Uterus (tissue), 2 donors: ENCODE results near the gene FAM168A.

ENCODE experiments used
- POLR2A ChIP-seq, 2 donors: fragments of 450-650 bp; IDR thresholded peaks; one replicate each; pipeline ENCODE4 v1.6.1; 2016; ENCODE audit warnings: antibody characterized with exemption in 2 of 2, mild to moderate bottlenecking in 1 of 2, moderate library complexity in 1 of 2
- TF ChIP-seq, protein P1 (sequence below), 4 experiments: fragments of 200-600 bp in 2 of 4; fragments of 450-650 bp in 2 of 4; sonication (generic) in 2 of 4; IDR thresholded peaks; one replicate each; pipeline ENCODE4 v1.5.1; 2016 to 2019; ENCODE audit warnings: antibody characterized with exemption in 4 of 4, mild to moderate bottlenecking in 2 of 4, moderate library complexity in 1 of 4

- TF ChIP-seq, protein P1, sequence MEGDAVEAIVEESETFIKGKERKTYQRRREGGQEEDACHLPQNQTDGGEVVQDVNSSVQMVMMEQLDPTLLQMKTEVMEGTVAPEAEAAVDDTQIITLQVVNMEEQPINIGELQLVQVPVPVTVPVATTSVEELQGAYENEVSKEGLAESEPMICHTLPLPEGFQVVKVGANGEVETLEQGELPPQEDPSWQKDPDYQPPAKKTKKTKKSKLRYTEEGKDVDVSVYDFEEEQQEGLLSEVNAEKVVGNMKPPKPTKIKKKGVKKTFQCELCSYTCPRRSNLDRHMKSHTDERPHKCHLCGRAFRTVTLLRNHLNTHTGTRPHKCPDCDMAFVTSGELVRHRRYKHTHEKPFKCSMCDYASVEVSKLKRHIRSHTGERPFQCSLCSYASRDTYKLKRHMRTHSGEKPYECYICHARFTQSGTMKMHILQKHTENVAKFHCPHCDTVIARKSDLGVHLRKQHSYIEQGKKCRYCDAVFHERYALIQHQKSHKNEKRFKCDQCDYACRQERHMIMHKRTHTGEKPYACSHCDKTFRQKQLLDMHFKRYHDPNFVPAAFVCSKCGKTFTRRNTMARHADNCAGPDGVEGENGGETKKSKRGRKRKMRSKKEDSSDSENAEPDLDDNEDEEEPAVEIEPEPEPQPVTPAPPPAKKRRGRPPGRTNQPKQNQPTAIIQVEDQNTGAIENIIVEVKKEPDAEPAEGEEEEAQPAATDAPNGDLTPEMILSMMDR (IDR thresholded peaks at IDR 0.05): no peak
- no peak for TF ChIP-seq POLR2A (IDR thresholded peaks at IDR 0.05)
These were observed 116.3 kb downstream of the FAM168A start for GRCh38 chr11:73481626-73482025.
